HEK293 (cell line): Measurements from ENCODE around the gene VCL.

Experiments used
- IKZF3 ChIP-seq: fragments of 450-650 bp; IDR thresholded peaks from 2 replicates; pipeline ENCODE4 v1.5.0; 2018; ENCODE audit warnings: missing biosample characterization, mild to moderate bottlenecking, missing genetic modification characterization, moderate library complexity
- KLF8 ChIP-seq: fragments of 450-650 bp; formaldehyde crosslinking; IDR thresholded peaks from 2 replicates; pipeline ENCODE4 v1.5.1; 2016; ENCODE audit warnings: missing biosample characterization, missing genetic modification characterization
- PRDM10 ChIP-seq: fragments of 450-650 bp; formaldehyde crosslinking; IDR thresholded peaks from 2 replicates; pipeline ENCODE4 v1.5.1; 2016; ENCODE audit warnings: missing biosample characterization, missing genetic modification characterization
- PRDM6 ChIP-seq: fragments of 450-650 bp; formaldehyde crosslinking; IDR thresholded peaks from 2 replicates; pipeline ENCODE4 v1.5.1; 2017; ENCODE audit warnings: missing biosample characterization, missing genetic modification characterization
- RBAK ChIP-seq: fragments of 450-650 bp; formaldehyde crosslinking; IDR thresholded peaks from 2 replicates; pipeline ENCODE4 v1.5.1; 2016; ENCODE audit warnings: missing biosample characterization, missing genetic modification characterization
- SCRT2 ChIP-seq: fragments of 450-650 bp; formaldehyde crosslinking; IDR thresholded peaks from 2 replicates; pipeline ENCODE4 v1.5.1; 2016; ENCODE audit warnings: missing biosample characterization, missing genetic modification characterization
- SP2 ChIP-seq: fragments of 450-650 bp; formaldehyde crosslinking; IDR thresholded peaks from 2 replicates; pipeline ENCODE4 v1.5.1; 2016; ENCODE audit warnings: missing biosample characterization, missing genetic modification characterization
- TRIM28 ChIP-seq: IDR thresholded peaks from 2 replicates; pipeline ENCODE4 v1.6.1; 2011; ENCODE audit warnings: low read length, control low read depth, borderline replicate concordance
- ZBTB10 ChIP-seq: fragments of 450-650 bp; formaldehyde crosslinking; IDR thresholded peaks from 2 replicates; pipeline ENCODE4 v1.5.1; 2016; ENCODE audit warnings: missing biosample characterization, missing genetic modification characterization
- ZFP41 ChIP-seq: fragments of 450-650 bp; formaldehyde crosslinking; IDR thresholded peaks from 2 replicates; pipeline ENCODE4 v1.5.1; 2016; ENCODE audit warnings: missing biosample characterization, missing genetic modification characterization, borderline replicate concordance
- ZNF114 ChIP-seq: fragments of 450-650 bp; formaldehyde crosslinking; IDR thresholded peaks from 2 replicates; pipeline ENCODE4 v1.5.0; 2017; ENCODE audit warnings: missing biosample characterization, missing genetic modification characterization
- ZNF132 ChIP-seq: fragments of 450-650 bp; formaldehyde crosslinking; IDR thresholded peaks from 2 replicates; pipeline ENCODE4 v1.5.1; 2017; ENCODE audit warnings: missing biosample characterization, missing genetic modification characterization, borderline replicate concordance
- ZNF223 ChIP-seq: fragments of 450-650 bp; formaldehyde crosslinking; IDR thresholded peaks from 2 replicates; pipeline ENCODE4 v1.5.1; 2016; ENCODE audit warnings: missing biosample characterization, missing genetic modification characterization
- ZNF239 ChIP-seq: fragments of 450-650 bp; formaldehyde crosslinking; IDR thresholded peaks from 2 replicates; pipeline ENCODE4 v1.5.1; 2016; ENCODE audit warnings: missing biosample characterization, missing genetic modification characterization
- ZNF513 ChIP-seq: fragments of 450-650 bp; IDR thresholded peaks from 2 replicates; pipeline ENCODE4 v1.5.1; 2018; ENCODE audit warnings: missing biosample characterization, missing genetic modification characterization
- ZNF530 ChIP-seq: fragments of 450-650 bp; formaldehyde crosslinking; IDR thresholded peaks from 2 replicates; pipeline ENCODE4 v1.5.1; 2016; ENCODE audit warnings: low read depth, missing biosample characterization, missing genetic modification characterization
- ZNF549 ChIP-seq: fragments of 450-650 bp; IDR thresholded peaks from 2 replicates; pipeline ENCODE4 v1.5.1; 2018; ENCODE audit warnings: missing biosample characterization, missing genetic modification characterization, mild to moderate bottlenecking, inconsistent platforms, moderate library complexity
- ZNF645 ChIP-seq: fragments of 450-650 bp; formaldehyde crosslinking; IDR thresholded peaks from 2 replicates; pipeline ENCODE4; 2016; ENCODE audit warnings: missing biosample characterization, missing genetic modification characterization
- ZNF658 ChIP-seq: fragments of 450-650 bp; formaldehyde crosslinking; IDR thresholded peaks from 2 replicates; pipeline ENCODE4; 2016; ENCODE audit warnings: missing biosample characterization, missing genetic modification characterization
- ZNF791 ChIP-seq: fragments of 450-650 bp; formaldehyde crosslinking; IDR thresholded peaks from 2 replicates; pipeline ENCODE4 v1.5.1; 2016; ENCODE audit warnings: missing biosample characterization, missing genetic modification characterization
- ZNF830 ChIP-seq: fragments of 450-650 bp; IDR thresholded peaks from 2 replicates; pipeline ENCODE4 v1.5.0; 2018; ENCODE audit warnings: missing biosample characterization, missing genetic modification characterization, low read depth, mild to moderate bottlenecking, moderate library complexity
- TF ChIP-seq, protein P1 (sequence below): fragments of 450-650 bp; formaldehyde crosslinking; IDR thresholded peaks from 2 replicates; pipeline ENCODE4 v1.5.1; 2016; ENCODE audit warnings: missing biosample characterization, missing genetic modification characterization
- TF ChIP-seq, protein P2 (sequence below): fragments of 450-650 bp; formaldehyde crosslinking; IDR thresholded peaks from 2 replicates; pipeline ENCODE4 v1.5.1; 2017; ENCODE audit warnings: missing biosample characterization, mild to moderate bottlenecking, missing genetic modification characterization, moderate library complexity
- TF ChIP-seq, protein P3 (sequence below): fragments of 450-650 bp; formaldehyde crosslinking; IDR thresholded peaks from 2 replicates; pipeline ENCODE4 v1.5.1; 2016; ENCODE audit warnings: missing biosample characterization, missing genetic modification characterization

Gene VCL

DNA sequence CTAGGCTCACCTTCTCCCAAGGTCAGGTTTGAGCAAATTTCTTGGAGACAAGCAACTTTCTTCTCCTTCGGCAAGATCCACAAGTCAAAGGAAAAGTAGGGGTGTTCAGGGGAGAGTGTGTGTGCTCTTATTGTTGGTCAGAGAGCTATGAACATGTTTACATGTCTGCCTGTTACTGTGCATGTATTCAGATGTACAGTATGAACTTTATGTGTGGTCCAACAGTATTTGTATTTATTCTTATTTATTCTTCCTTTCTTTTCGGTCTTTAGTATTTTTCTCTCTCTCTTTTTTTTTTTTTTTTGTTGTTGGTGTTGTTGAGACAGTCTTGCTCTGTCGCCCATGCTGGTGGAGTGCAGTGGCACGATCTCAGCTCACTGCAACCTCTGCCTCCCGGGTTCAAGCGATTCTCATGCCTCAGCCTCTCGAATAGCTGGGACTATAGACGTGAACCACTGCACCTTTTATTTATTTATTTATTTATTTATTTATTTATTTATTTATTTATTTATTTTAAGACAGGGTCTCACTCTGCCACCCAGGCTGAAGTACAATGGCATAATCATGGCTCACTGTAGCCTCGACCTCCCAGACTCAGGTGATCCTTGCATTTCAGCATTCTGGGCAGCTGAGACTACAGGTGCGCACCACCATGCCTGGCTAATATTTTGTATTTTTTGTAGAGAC, 48.8 kb upstream of the VCL start (continued):
- TF ChIP-seq RBAK (tag by site-specific recombination) (0 out of 2 replicates have a peak, but pooled peaks have one; percentile 49), ZNF645 (tag by site-specific recombination) (no peak), PRDM10 (tag by site-specific recombination) (peak; percentile 79), ZNF791 (tag by site-specific recombination) (0 out of 2 replicates have a peak, but pooled peaks have one; percentile 38), ZNF830 (no peak), ZNF530 (tag by site-specific recombination) (no peak), ZNF658 (tag by site-specific recombination) (no peak), TRIM28 (no peak), PRDM6 (tag by site-specific recombination) (no peak), ZNF549 (tag by site-specific recombination) (no peak), KLF8 (tag by site-specific recombination) (no peak), SP2 (tag by site-specific recombination) (no peak), IKZF3 (tag by site-specific recombination) (no peak), ZNF513 (tag by site-specific recombination) (no peak), ZNF132 (tag by site-specific recombination) (no peak), ZNF114 (tag by site-specific recombination) (no peak), ZFP41 (no peak), ZNF223 (tag by site-specific recombination) (peak; percentile 59; the same call in 1 of the 2 replicates), SCRT2 (tag by site-specific recombination) (no peak), ZBTB10 (no peak), ZNF239 (tag by site-specific recombination) (no peak)
- TF ChIP-seq, protein P1, sequence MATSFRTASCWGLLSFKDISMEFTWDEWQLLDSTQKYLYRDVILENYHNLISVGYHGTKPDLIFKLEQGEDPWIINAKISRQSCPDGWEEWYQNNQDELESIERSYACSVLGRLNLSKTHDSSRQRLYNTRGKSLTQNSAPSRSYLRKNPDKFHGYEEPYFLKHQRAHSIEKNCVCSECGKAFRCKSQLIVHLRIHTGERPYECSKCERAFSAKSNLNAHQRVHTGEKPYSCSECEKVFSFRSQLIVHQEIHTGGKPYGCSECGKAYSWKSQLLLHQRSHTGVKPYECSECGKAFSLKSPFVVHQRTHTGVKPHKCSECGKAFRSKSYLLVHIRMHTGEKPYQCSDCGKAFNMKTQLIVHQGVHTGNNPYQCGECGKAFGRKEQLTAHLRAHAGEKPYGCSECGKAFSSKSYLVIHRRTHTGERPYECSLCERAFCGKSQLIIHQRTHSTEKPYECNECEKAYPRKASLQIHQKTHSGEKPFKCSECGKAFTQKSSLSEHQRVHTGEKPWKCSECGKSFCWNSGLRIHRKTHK (tag by site-specific recombination): no peak
- TF ChIP-seq, protein P2, sequence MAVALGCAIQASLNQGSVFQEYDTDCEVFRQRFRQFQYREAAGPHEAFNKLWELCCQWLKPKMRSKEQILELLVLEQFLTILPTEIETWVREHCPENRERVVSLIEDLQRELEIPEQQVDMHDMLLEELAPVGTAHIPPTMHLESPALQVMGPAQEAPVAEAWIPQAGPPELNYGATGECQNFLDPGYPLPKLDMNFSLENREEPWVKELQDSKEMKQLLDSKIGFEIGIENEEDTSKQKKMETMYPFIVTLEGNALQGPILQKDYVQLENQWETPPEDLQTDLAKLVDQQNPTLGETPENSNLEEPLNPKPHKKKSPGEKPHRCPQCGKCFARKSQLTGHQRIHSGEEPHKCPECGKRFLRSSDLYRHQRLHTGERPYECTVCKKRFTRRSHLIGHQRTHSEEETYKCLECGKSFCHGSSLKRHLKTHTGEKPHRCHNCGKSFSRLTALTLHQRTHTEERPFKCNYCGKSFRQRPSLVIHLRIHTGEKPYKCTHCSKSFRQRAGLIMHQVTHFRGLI (tag by site-specific recombination): no peak
- TF ChIP-seq, protein P3, sequence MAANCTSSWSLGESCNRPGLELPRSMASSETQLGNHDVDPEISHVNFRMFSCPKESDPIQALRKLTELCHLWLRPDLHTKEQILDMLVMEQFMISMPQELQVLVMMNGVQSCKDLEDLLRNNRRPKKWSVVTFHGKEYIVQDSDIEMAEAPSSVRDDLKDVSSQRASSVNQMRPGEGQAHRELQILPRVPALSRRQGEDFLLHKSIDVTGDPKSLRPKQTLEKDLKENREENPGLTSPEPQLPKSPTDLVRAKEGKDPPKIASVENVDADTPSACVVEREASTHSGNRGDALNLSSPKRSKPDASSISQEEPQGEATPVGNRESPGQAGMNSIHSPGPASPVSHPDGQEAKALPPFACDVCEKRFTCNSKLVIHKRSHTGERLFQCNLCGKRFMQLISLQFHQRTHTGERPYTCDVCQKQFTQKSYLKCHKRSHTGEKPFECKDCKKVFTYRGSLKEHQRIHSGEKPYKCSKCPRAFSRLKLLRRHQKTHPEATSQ (tag by site-specific recombination): no peak
